K562 (cell line): ENCODE data around the gene APOM. TPM values are rescaled to one million over a fixed set of nuclear protein-coding genes. Genes with fewer than 3 reads are reported as not detected.
A peak's percentile ranks its signal among the peaks of the same experiment; 100 is the strongest.

Experiments
- AFF1 ChIP-seq, 2 experiments: fragments of 450-650 bp; IDR thresholded peaks; 2 replicates each; pipeline ENCODE4 v1.6.1; 2018; ENCODE audit warnings: mild to moderate bottlenecking in 2 of 2, low read depth in 1 of 2; ENCODE audit not compliant: partially characterized antibody in 2 of 2
- CHD7 ChIP-seq: fragments of 200-600 bp; sonication (generic); IDR thresholded peaks from one replicate; pipeline ENCODE4 v1.6.1; 2012; ENCODE audit warnings: mild to moderate bottlenecking, low read depth, low read length, inconsistent platforms
- E2F8 ChIP-seq: fragments of 450-650 bp; IDR thresholded peaks from 2 replicates; pipeline ENCODE4 v1.7.1; 2018; ENCODE audit warnings: mild to moderate bottlenecking, low read depth; ENCODE audit not compliant: partially characterized antibody
- FOXM1 ChIP-seq, 2 experiments: fragments of 450-650 bp in 1 of 2; sonication (generic) in 1 of 2; formaldehyde crosslinking in 1 of 2; IDR thresholded peaks; 2 replicates each; pipeline versions ENCODE4 v1.6.1 to v1.9.0; 2017 to 2022; ENCODE audit warnings: low read depth in 2 of 2, mild to moderate bottlenecking in 2 of 2, missing genetic modification reagents in 1 of 2, moderate library complexity in 1 of 2
- HMGN3 ChIP-seq: IDR thresholded peaks from 2 replicates; pipeline ENCODE4 v1.6.1; 2011; ENCODE audit warnings: borderline replicate concordance, low read depth, mild to moderate bottlenecking, mixed read lengths, low read length; ENCODE audit not compliant: insufficient read length; ENCODE audit errors: extremely low read depth
- SUPT5H ChIP-seq: fragments of 450-650 bp; IDR thresholded peaks from 2 replicates; pipeline ENCODE4 v1.6.1; 2016
- ZNF146 ChIP-seq: IDR thresholded peaks from one replicate; pipeline ENCODE4 v1.6.1; 2018; ENCODE audit warnings: missing compliant biosample characterization; ENCODE audit not compliant: unreplicated experiment
- polyA plus RNA-seq, 8 experiments: library from polyadenylated mRNA; depleted of rRNA in 4 of 8; stranded (reverse) in 5 of 8; unstranded in 3 of 8; fragments of >200 nt; fragmentation: Nextera tagmentation in 2 of 8; fragmentation: Illumina TruSeq in 1 of 8; extraction: Ambion mirVana in 2 of 8; extraction: Trizol in 1 of 8; gene quantifications; 2 replicates each; pipeline versions ENCODE4 v1.2.1 to v1.2.3, GENCODE V29; 2011 to 2014; ENCODE audit warnings: inconsistent platforms in 1 of 8, missing spikeins in 1 of 8
- total RNA-seq, 7 experiments: library from RNA; depleted of rRNA in 6 of 7; stranded (reverse); fragments of >200 nt in 6 of 7; fragmentation: Illumina TruSeq in 2 of 7; extraction: Trizol in 2 of 7; gene quantifications; 2 replicates each; pipeline versions ENCODE4 v1.2.1 to v1.2.3, GENCODE V29; 2011 to 2021; ENCODE audit warnings: low replicate concordance in 1 of 7

APOM gene
- total and polyA plus RNA-seq, 9 of the 15 experiments (the other 6 are each of a cell fraction or from before 2014, with no cell fraction given) = 5.7 to 24.3 (median 10.4) TPM

- TF ChIP-seq FOXM1 (IDR thresholded peaks at IDR 0.05; ENCODE audit: low read depth) (peak; percentile 95), FOXM1 (CRISPR knock-in tag; IDR thresholded peaks at IDR 0.05; ENCODE audit: low read depth) (peak; percentile 98), SUPT5H (peak; percentile 91; the same call in 1 of the 2 replicates), HMGN3 (no peak), E2F8 (peak; percentile 99), CHD7 (peak; percentile 71), AFF1 (IDR thresholded peaks at IDR 0.05; ENCODE audit: low read depth in 1 of 2, partially characterized antibody in 2 of 2) (peak; percentile 42 to 81), ZNF146 (no peak)
These were observed 9.3 kb downstream of the APOM start, which contains the start of gene GPANK1 (continued) for GRCh38 chr6:31664790-31665500.
